ENCODE results near the gene CALN1. TPM values are rescaled to one million over a fixed set of nuclear protein-coding genes. Genes with fewer than 3 reads are reported as not detected.

Gene CALN1
- total and polyA plus RNA-seq, 7 donors, result under 0.01 TPM; not detected in 5

GRCh38 chr7:72268796-72269195 is 143.3 kb downstream of the CALN1 start:
- TF ChIP-seq POLR2A (IDR thresholded peaks at IDR 0.05), result no peak
- no peak for TF ChIP-seq EP300 (IDR thresholded peaks at IDR 0.05)
- TF ChIP-seq POLR2AphosphoS5 (IDR thresholded peaks at IDR 0.05), result no peak
- TF ChIP-seq, protein P1, sequence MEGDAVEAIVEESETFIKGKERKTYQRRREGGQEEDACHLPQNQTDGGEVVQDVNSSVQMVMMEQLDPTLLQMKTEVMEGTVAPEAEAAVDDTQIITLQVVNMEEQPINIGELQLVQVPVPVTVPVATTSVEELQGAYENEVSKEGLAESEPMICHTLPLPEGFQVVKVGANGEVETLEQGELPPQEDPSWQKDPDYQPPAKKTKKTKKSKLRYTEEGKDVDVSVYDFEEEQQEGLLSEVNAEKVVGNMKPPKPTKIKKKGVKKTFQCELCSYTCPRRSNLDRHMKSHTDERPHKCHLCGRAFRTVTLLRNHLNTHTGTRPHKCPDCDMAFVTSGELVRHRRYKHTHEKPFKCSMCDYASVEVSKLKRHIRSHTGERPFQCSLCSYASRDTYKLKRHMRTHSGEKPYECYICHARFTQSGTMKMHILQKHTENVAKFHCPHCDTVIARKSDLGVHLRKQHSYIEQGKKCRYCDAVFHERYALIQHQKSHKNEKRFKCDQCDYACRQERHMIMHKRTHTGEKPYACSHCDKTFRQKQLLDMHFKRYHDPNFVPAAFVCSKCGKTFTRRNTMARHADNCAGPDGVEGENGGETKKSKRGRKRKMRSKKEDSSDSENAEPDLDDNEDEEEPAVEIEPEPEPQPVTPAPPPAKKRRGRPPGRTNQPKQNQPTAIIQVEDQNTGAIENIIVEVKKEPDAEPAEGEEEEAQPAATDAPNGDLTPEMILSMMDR (IDR thresholded peaks at IDR 0.05), result no peak
- H3K4me3 ChIP-seq, result no peak overlapping the region
- intact Hi-C loops (cut with DNase I), result no loop called here
- no peaks in the 10 kb centered on the region for H3K4me1 ChIP-seq
- H3K36me3 ChIP-seq, result no peaks in the 10 kb centered on the region
- H3K27ac ChIP-seq, result no peak overlapping the region
- WGBS, 2 donors, result 59 to 69% methylated on average over 3 of the region's 3 CpGs
- DNase-seq, result no peak
- H3K27me3 ChIP-seq, result no peaks in the 10 kb centered on the region
- peaks cover 0 to 11% (median 2%) of the 10 kb centered on the region in 4 donors for H3K9me3 ChIP-seq

DNA sequence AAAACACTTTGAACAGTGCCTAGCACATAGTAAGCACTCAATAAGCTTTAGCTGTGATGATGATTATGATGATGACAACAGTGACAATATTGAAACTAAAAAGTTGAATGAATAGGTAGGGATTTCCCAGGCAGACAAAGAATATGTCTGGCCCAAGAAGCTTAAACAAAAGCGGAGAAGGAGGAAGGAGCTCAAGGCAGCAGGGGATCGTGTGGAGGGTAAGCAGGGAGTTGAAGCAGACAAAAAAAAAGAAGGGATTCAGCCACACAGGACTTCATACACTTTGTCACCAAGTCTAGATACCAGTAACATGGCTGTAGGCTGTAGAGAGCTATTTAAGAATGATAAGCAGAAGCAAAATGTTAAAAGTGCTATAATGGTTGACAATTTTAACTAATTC is 144.0 kb downstream of the CALN1 start:
- intact Hi-C loops (cut with DNase I), result no loop called here
- TF ChIP-seq, protein P1 (IDR thresholded peaks at IDR 0.05), result no peak
- TF ChIP-seq EP300 (IDR thresholded peaks at IDR 0.05), result no peak
- no peak for TF ChIP-seq POLR2AphosphoS5 (IDR thresholded peaks at IDR 0.05)
- no peak for TF ChIP-seq POLR2A (IDR thresholded peaks at IDR 0.05)
- 84 to 85% methylated on average over 2 of the region's 2 CpGs for WGBS, 2 donors
- no peak overlapping the region for H3K27ac ChIP-seq
- no peak for DNase-seq
- peaks cover 0 to 11% (median 2%) of the 10 kb centered on the region in 4 donors for H3K9me3 ChIP-seq
- no peaks in the 10 kb centered on the region for H3K27me3 ChIP-seq
- H3K4me3 ChIP-seq, result no peak overlapping the region
- no peaks in the 10 kb centered on the region for H3K4me1 ChIP-seq
- no peaks in the 10 kb centered on the region for H3K36me3 ChIP-seq

GRCh38 chr7:72267291-72267800 is 144.8 kb downstream of the CALN1 start:
- H3K27ac ChIP-seq, result no peak overlapping the region
- peaks cover 0 to 11% (median 3%) of the 10 kb centered on the region in 4 donors for H3K9me3 ChIP-seq
- no peaks in the 10 kb centered on the region for H3K36me3 ChIP-seq
- H3K4me1 ChIP-seq, result no peaks in the 10 kb centered on the region
- no peak for TF ChIP-seq POLR2AphosphoS5 (IDR thresholded peaks at IDR 0.05)
- no peak for TF ChIP-seq POLR2A (IDR thresholded peaks at IDR 0.05)
- TF ChIP-seq, protein P1 (IDR thresholded peaks at IDR 0.05), result no peak
- no peak for TF ChIP-seq EP300 (IDR thresholded peaks at IDR 0.05)
- no peaks in the 10 kb centered on the region for H3K27me3 ChIP-seq
- WGBS, 2 donors, result 73 to 83% methylated on average over 3 of the region's 3 CpGs
- intact Hi-C loops (cut with DNase I), result no loop called here
- no peak overlapping the region for H3K4me3 ChIP-seq
- DNase-seq, result no peak

GRCh38 chr7:72266771-72267170 is 145.4 kb downstream of the CALN1 start:
- Histone ChIP-seq H3K27me3 (no peaks in the 10 kb centered on the region), H3K4me3 (no peak overlapping the region), H3K9me3 (peaks cover 0 to 11% (median 3%) of the 10 kb centered on the region in 4 donors), H3K4me1 (no peaks in the 10 kb centered on the region), H3K27ac (no peak overlapping the region), H3K36me3 (no peaks in the 10 kb centered on the region)
- TF ChIP-seq POLR2A (IDR thresholded peaks at IDR 0.05), result no peak
- TF ChIP-seq POLR2AphosphoS5 (IDR thresholded peaks at IDR 0.05), result no peak
- no peak for TF ChIP-seq EP300 (IDR thresholded peaks at IDR 0.05)
- TF ChIP-seq, protein P1 (IDR thresholded peaks at IDR 0.05), result no peak
- DNase-seq, result no peak
- intact Hi-C loops (cut with DNase I), result no loop called here
- WGBS, 2 donors, result 40 to 66% methylated on average over 2 of the region's 2 CpGs
